Thyroid gland (tissue), 4 donors: ENCODE measurements around the gene CSTB.

Experiments used
- CTCF ChIP-seq, 6 experiments: fragments of 200-600 bp in 3 of 6; fragments of 450-650 bp in 3 of 6; sonication (generic) in 3 of 6; IDR thresholded peaks; one replicate each; pipeline ENCODE4 v1.5.1; 2016 to 2019; ENCODE audit warnings: antibody characterized with exemption in 6 of 6, mild to moderate bottlenecking in 2 of 6, inconsistent platforms in 1 of 6, moderate library complexity in 1 of 6
- POLR2A ChIP-seq, 2 donors: fragments of 450-650 bp; IDR thresholded peaks; one replicate each; pipeline ENCODE4 v1.6.1; 2017; ENCODE audit warnings: antibody characterized with exemption in 2 of 2, mild to moderate bottlenecking in 2 of 2, moderate library complexity in 1 of 2

- TF ChIP-seq POLR2A (IDR thresholded peaks at IDR 0.05) (no peak), CTCF (IDR thresholded peaks at IDR 0.05) (no peak)
These were observed 25.1 kb upstream of the CSTB start for GRCh38 chr21:43801006-43801783.
